ENCODE measurements around the gene CNOT11.

DNA sequence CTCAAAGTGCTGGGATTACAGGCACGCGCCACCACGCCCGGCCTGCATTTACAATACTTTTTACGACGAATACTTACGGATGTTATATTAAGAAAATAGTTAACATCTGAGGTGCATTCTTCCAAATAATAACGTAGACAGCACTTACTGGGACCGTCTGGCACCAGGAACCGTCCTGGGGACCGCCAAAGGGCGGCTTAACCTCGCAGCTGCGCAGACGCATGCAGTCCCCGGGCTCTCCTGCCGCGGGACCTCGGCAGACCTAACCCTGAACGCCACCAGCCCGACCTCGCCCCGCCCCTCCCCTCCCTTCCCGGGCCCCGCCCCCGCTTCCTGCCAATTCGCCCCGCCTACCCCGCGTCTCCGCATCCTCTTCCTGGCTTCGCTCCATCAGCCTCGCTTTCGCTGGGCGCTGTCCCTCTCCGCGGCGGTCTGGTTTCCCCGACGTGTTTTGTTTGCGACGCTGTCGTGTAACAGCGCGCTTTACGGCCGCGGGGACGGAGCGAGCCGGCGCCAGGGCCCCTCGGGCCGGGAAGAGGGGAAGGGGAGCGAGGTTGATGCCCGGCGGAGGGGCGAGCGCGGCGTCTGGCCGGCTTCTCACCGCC is at the start of gene CNOT11:
- TF ChIP-seq, protein P1, sequence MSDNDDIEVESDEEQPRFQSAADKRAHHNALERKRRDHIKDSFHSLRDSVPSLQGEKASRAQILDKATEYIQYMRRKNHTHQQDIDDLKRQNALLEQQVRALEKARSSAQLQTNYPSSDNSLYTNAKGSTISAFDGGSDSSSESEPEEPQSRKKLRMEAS (CRISPR knock-in tag; IDR thresholded peaks at IDR 0.05): peak; percentile 7; the same call in 1 of the 2 replicates
- TF ChIP-seq, protein P2, sequence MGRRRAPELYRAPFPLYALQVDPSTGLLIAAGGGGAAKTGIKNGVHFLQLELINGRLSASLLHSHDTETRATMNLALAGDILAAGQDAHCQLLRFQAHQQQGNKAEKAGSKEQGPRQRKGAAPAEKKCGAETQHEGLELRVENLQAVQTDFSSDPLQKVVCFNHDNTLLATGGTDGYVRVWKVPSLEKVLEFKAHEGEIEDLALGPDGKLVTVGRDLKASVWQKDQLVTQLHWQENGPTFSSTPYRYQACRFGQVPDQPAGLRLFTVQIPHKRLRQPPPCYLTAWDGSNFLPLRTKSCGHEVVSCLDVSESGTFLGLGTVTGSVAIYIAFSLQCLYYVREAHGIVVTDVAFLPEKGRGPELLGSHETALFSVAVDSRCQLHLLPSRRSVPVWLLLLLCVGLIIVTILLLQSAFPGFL (CRISPR knock-in tag; IDR thresholded peaks at IDR 0.05; ENCODE audit: borderline replicate concordance): no peak
- 0 out of 2 replicates have a peak, but pooled peaks have one; percentile 8 for TF ChIP-seq TEAD1 (CRISPR knock-in tag; IDR thresholded peaks at IDR 0.05)
- TF ChIP-seq ZNF423 (CRISPR knock-in tag; IDR thresholded peaks at IDR 0.05): no peak
- TF ChIP-seq, protein P3, sequence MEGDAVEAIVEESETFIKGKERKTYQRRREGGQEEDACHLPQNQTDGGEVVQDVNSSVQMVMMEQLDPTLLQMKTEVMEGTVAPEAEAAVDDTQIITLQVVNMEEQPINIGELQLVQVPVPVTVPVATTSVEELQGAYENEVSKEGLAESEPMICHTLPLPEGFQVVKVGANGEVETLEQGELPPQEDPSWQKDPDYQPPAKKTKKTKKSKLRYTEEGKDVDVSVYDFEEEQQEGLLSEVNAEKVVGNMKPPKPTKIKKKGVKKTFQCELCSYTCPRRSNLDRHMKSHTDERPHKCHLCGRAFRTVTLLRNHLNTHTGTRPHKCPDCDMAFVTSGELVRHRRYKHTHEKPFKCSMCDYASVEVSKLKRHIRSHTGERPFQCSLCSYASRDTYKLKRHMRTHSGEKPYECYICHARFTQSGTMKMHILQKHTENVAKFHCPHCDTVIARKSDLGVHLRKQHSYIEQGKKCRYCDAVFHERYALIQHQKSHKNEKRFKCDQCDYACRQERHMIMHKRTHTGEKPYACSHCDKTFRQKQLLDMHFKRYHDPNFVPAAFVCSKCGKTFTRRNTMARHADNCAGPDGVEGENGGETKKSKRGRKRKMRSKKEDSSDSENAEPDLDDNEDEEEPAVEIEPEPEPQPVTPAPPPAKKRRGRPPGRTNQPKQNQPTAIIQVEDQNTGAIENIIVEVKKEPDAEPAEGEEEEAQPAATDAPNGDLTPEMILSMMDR (IDR thresholded peaks at IDR 0.05): no peak
- TF ChIP-seq NR3C1 (CRISPR knock-in tag; conservative IDR thresholded peaks at IDR 0.05; ENCODE audit: low read depth): no peak
- no peak for TF ChIP-seq FOXJ3 (CRISPR knock-in tag; IDR thresholded peaks at IDR 0.05; ENCODE audit: borderline replicate concordance)
- peak; percentile 60; the same call in 1 of the 2 replicates for TF ChIP-seq FOXP1 (CRISPR knock-in tag; IDR thresholded peaks at IDR 0.05; ENCODE audit: borderline replicate concordance)
- TF ChIP-seq, protein P4, sequence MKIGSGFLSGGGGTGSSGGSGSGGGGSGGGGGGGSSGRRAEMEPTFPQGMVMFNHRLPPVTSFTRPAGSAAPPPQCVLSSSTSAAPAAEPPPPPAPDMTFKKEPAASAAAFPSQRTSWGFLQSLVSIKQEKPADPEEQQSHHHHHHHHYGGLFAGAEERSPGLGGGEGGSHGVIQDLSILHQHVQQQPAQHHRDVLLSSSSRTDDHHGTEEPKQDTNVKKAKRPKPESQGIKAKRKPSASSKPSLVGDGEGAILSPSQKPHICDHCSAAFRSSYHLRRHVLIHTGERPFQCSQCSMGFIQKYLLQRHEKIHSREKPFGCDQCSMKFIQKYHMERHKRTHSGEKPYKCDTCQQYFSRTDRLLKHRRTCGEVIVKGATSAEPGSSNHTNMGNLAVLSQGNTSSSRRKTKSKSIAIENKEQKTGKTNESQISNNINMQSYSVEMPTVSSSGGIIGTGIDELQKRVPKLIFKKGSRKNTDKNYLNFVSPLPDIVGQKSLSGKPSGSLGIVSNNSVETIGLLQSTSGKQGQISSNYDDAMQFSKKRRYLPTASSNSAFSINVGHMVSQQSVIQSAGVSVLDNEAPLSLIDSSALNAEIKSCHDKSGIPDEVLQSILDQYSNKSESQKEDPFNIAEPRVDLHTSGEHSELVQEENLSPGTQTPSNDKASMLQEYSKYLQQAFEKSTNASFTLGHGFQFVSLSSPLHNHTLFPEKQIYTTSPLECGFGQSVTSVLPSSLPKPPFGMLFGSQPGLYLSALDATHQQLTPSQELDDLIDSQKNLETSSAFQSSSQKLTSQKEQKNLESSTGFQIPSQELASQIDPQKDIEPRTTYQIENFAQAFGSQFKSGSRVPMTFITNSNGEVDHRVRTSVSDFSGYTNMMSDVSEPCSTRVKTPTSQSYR (CRISPR knock-in tag; IDR thresholded peaks at IDR 0.05): no peak
- TF ChIP-seq CREB1 (CRISPR knock-in tag; IDR thresholded peaks at IDR 0.05): no peak

Measured in WTC11 (cell line).